Spleen (tissue), 7 donors: ENCODE measurements around the gene MAU2.

Experiments
- POLR2A ChIP-seq, 3 donors: fragments of 450-650 bp; IDR thresholded peaks; one replicate each; pipeline ENCODE4 v1.5.1; 2017; ENCODE audit warnings: antibody characterized with exemption in 3 of 3, mild to moderate bottlenecking in 1 of 3
- POLR2AphosphoS5 ChIP-seq, 3 donors: sonication (generic); formaldehyde crosslinking; IDR thresholded peaks; one replicate each; pipeline ENCODE4 v1.5.1; 2017; ENCODE audit warnings: antibody characterized with exemption in 3 of 3
- TF ChIP-seq, protein P1 (sequence below), 11 experiments: fragments of 200-600 bp in 7 of 11; fragments of 450-650 bp in 4 of 11; sonication (generic) in 4 of 11; IDR thresholded peaks in 8 of 11; conservative IDR thresholded peaks in 3 of 11; 1 replicate in 7 of 11; 2 replicates in 4 of 11; pipeline versions ENCODE4 v1.4.0 to v1.8.0; 2016 to 2021; ENCODE audit warnings: antibody characterized with exemption in 11 of 11, inconsistent platforms in 4 of 11, mild to moderate bottlenecking in 1 of 11
- donor health status: DM: no; HTN: no; CAD: no; lungs with moderate emphysema.
- donor health status: DM: no; HTN: no; CAD: no.
- donor health status: DM: no; HTN: no; CAD: no.

DNA sequence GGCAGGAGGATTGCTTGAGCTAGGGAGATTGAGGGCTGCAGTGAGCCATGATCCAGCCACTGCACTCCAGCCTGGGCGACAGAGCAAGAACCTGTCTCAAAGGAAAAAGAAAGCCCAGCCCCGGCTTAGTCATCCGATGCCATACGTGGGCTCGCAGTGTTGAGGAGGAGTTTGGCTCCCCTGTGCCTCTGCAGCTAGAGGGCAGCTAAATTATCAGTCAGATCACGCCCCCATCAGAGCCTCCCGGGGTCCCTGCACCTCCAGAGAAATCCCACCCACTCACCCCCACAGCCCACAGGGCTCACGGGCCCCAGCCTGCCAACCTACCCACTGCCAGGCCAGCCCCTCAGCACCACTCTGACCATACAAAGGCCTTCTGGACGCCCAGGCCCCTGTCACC is 27.6 kb downstream of the MAU2 start:
- TF ChIP-seq, protein P1, sequence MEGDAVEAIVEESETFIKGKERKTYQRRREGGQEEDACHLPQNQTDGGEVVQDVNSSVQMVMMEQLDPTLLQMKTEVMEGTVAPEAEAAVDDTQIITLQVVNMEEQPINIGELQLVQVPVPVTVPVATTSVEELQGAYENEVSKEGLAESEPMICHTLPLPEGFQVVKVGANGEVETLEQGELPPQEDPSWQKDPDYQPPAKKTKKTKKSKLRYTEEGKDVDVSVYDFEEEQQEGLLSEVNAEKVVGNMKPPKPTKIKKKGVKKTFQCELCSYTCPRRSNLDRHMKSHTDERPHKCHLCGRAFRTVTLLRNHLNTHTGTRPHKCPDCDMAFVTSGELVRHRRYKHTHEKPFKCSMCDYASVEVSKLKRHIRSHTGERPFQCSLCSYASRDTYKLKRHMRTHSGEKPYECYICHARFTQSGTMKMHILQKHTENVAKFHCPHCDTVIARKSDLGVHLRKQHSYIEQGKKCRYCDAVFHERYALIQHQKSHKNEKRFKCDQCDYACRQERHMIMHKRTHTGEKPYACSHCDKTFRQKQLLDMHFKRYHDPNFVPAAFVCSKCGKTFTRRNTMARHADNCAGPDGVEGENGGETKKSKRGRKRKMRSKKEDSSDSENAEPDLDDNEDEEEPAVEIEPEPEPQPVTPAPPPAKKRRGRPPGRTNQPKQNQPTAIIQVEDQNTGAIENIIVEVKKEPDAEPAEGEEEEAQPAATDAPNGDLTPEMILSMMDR (IDR thresholded peaks at IDR 0.05 in 8 of 11, conservative IDR thresholded peaks at IDR 0.05 in 3 of 11) = no peak
- TF ChIP-seq POLR2A (IDR thresholded peaks at IDR 0.05) (no peak), POLR2AphosphoS5 (IDR thresholded peaks at IDR 0.05) (no peak)
